IMR-90 (cell line): Measurements from ENCODE around the gene NIT1. TPM values are rescaled to one million over a fixed set of nuclear protein-coding genes. Genes with fewer than 3 reads are reported as not detected.

Source experiments
- ELK1 ChIP-seq: fragments of 150-350 bp; IDR thresholded peaks from 2 replicates; pipeline ENCODE4 v1.6.1; 2016; ENCODE audit warnings: low read depth, mild to moderate bottlenecking, low read length, moderate library complexity, borderline replicate concordance
- polyA plus RNA-seq, 3 experiments: library from polyadenylated mRNA; depleted of rRNA; stranded (reverse); fragments of >200 nt; gene quantifications; 2 replicates each; pipeline ENCODE4 v1.2.3, GENCODE V29; 2012; ENCODE audit warnings: low replicate concordance in 1 of 3
- total RNA-seq: library from RNA; depleted of rRNA; stranded (reverse); fragments of >200 nt; gene quantifications from 2 replicates; pipeline ENCODE4 v1.2.3, GENCODE V29; 2012

NIT1 gene
- total and polyA plus RNA-seq, 2 of the 4 experiments (the other 2 are of a cell fraction), result 22.8 to 33.6 TPM

GRCh38 chr1:161158316-161159010 is 40.6 kb downstream of the NIT1 start (continued):
- no peak for TF ChIP-seq ELK1
